ENCODE results near the gene LPIN3. TPM values are rescaled to one million over a fixed set of nuclear protein-coding genes. Genes with fewer than 3 reads are reported as not detected.

The LPIN3 gene
- total RNA-seq, 3 donors from 2014 or later: 0.19 to 0.32 (median 0.20) TPM

DNA sequence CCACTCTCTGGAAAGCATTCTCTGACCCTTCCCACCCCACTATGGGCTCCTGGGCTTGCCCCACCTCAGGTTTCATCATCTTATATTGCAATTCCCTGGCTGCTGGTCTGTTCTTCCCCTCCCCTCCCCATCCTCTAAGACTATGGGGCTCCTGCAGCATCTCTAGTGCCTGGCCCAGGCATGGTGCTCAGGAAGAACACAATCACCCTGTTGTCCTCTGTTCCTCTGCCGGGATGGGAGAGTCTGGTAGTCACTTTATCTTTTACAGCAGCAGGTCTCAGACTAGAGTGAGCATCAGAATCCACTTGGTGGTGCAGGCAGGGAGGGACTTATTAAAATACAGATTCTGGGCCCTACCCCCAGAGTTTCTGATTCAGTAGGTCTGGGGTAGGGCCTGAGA lies 5.0 kb upstream of the LPIN3 start:
- no peak for ATAC-seq
- Mint-ChIP-seq H3K4me1 (ENCODE audit: low read depth) (peaks cover 9% of the 10 kb centered on the region), H3K27me3 (ENCODE audit: low read depth) (peaks cover 4% of the 10 kb centered on the region), H3K36me3 (ENCODE audit: insufficient read depth) (no peaks in the 10 kb centered on the region), H3K4me3 (no peak overlapping the region), H3K9me3 (no peaks in the 10 kb centered on the region)
- no peak for DNase-seq

DNA sequence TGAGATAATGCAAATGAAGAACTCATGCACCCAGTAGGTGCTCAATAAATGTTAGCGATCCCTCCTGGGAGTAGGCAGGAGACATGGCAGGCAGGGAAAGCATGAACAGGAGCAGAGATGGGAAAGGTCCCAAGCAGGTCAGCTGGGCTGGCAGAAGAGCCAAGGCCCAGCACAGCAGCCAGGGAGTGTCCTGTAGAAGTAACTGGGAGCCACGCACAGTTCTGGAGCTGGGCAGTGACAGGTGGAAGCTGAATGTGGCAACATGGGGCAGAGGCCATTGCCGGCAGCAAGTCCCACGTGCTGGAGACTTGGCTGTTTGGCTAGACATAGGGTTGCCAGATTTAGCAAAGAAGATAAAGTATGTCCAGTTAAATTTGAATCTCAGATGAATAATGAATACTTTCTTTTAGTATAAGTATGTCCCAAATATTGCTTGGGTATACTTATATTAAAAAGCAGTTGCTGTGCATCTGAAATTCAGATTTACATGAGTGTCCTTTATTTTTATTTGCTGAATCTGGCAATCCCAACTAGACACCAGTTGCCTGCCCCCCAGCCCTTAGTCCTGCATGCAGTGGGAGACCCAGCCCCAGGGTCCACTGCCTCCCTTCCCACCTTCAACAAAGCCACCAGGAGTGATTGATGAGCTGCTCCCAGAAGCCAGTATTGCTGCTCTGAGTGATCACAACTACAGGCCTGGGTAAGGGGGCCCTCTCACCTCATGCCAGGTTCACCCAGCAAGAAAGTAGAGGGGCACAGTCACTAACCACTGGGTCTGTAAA lies 3.7 kb upstream of the LPIN3 start:
- no peaks in the 10 kb centered on the region for H3K9me3 Mint-ChIP-seq
- H3K36me3 Mint-ChIP-seq (ENCODE audit: insufficient read depth): no peaks in the 10 kb centered on the region
- no peak overlapping the region for H3K4me3 Mint-ChIP-seq
- H3K27me3 Mint-ChIP-seq (ENCODE audit: low read depth): peaks cover 4% of the 10 kb centered on the region
- ATAC-seq (no peak), DNase-seq (no peak)
- H3K4me1 Mint-ChIP-seq (ENCODE audit: low read depth): peaks cover 9% of the 10 kb centered on the region

DNA sequence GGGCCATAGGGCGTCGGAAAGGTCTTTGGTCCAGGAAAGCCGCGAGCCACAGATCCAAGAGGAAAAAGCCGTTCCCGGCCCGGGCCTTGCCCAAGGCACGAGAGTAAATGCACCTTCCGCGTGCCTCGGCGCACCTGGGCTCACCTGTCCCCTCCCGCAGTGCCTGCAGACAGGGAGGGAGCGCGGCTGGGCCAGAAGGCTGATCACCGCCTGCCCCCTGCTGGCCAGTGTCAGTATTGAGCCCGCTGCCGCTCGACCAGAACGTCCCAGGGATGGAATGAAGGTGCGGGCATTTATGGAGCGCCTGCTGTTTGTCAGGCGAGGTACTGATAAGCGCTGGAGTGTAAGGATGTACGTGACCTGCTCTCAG lies 679 bp upstream of the LPIN3 start:
- Mint-ChIP-seq H3K36me3 (ENCODE audit: insufficient read depth) (no peaks in the 10 kb centered on the region), H3K4me3 (peak overlapping the region; percentile 73), H3K4me1 (ENCODE audit: low read depth) (peaks cover 9% of the 10 kb centered on the region), H3K27me3 (ENCODE audit: low read depth) (peaks cover 4% of the 10 kb centered on the region), H3K9me3 (no peaks in the 10 kb centered on the region)
- DNase-seq: peak; percentile 86
- ATAC-seq: peak; percentile 93

DNA sequence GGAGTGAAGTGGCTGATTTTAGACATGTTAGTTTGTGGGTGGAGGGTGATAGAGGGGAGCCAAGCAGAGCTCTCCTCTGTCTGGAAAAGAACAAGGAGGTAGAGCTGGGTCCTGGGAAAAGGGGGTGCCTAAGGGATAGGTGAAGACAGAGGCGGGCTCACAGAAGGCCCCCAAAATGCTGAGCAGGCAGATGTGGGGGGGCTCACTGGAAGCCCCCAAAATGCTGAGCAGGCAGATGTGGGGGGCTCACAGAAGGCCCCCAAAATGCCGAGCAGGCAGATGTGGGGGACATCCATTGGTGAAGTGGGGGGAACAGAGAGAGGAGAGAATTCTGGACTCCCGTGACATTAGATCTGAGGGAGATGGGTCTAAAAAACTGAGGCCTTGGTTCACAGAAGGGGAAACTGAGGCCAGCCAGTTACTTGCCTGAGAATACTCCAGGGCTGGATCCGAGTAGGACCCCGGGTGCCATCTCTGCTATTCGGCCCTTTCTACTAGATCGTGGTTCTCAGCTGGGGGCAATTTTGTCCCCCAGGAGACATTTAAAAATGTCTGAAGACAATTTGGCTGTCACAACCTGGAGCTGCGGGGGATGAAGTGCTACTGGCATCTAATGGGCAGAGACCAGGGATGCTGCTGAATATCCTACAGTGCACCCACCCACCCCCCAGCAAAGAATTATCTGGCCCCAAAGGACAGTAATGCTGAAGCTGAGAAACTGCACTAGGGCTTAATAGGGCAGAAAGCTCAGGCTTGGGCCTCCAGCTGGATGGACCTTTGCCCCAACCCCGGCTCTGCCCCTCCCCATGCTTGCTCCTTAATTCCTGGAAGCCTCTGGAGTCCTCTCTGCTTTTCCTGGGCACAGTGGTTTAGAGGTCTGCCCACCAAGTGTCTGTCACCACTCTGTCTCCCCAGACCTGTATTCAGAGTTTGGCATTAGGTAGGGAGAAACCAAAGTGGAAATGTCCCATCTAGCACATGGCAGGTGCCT lies 2.1 kb downstream of the LPIN3 start:
- Mint-ChIP-seq H3K4me1 (ENCODE audit: low read depth) (peaks cover 9% of the 10 kb centered on the region), H3K36me3 (ENCODE audit: insufficient read depth) (no peaks in the 10 kb centered on the region), H3K27me3 (ENCODE audit: low read depth) (peaks cover 4% of the 10 kb centered on the region), H3K9me3 (no peaks in the 10 kb centered on the region), H3K4me3 (no peak overlapping the region)
- ATAC-seq (no peak), DNase-seq (no peak)

DNA sequence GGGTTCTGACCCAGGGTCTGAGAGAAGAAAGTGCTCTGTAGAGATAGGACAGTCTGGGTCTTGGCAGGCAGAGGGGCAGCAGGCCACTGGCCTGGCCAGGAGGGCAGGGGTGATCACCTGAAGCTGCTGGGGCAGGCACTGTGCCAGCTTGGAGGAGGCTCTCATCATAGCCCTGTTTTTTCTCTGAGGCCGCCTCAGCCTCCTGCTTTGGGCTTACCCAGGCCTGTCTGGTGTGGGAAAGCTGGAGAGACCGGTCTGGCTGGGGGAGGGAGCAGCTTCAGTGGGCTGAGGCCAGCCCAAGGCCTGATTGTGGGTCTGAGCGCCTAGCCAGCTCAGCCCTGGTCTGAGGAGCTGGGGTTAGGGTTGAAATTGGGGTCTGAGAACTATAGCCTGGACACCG lies 3.9 kb downstream of the LPIN3 start:
- no peak overlapping the region for H3K4me3 Mint-ChIP-seq

DNA sequence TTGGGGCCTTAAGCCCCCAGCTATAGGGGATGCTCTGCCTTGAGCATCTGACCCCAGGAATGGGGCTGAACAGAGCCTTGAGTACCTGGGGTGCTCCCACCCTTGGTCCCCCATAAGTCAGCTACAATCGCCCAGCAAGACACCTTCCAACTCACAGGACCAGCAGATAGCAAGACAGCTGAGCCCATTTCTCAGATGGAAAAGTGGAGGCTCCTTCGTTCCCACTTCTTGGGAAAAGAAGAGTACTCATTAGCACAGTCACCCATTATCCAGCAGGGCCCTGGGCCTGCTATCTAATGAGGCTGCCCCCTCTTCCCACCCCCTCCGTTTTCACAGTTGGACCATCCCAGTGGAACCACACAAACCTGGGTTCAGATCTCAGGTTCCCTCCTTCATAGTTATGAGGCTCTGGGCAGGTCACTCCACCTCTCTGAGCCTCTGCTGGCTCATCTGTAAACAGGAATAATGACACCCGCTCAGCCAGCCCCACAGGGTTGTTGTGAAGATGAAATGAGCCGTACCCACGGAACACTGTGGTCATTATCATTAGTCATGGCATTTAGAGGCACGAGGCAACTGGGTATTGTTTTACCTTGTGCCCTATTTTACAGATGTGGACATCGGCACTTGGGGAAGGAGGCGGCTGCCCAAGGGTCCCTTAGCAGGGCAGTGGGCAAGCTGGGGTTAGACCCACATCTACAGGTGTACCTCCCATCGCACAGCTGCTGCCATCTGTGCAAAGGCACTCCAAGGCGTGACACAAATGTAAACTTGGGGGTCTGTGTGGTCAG lies 4.5 kb downstream of the LPIN3 start:
- no peaks in the 10 kb centered on the region for H3K36me3 Mint-ChIP-seq (ENCODE audit: insufficient read depth)
- peaks cover 4% of the 10 kb centered on the region for H3K4me1 Mint-ChIP-seq (ENCODE audit: low read depth)
- no peaks in the 10 kb centered on the region for H3K27me3 Mint-ChIP-seq (ENCODE audit: low read depth)
- no peak overlapping the region for H3K4me3 Mint-ChIP-seq
- no peaks in the 10 kb centered on the region for H3K9me3 Mint-ChIP-seq
- no peak for DNase-seq
- ATAC-seq: no peak

More for the DNA sequence above, 3.9 kb downstream of the LPIN3 start:
- H3K27me3 Mint-ChIP-seq (ENCODE audit: low read depth): peaks cover 3% of the 10 kb centered on the region
- peaks cover 9% of the 10 kb centered on the region for H3K4me1 Mint-ChIP-seq (ENCODE audit: low read depth)
- H3K36me3 Mint-ChIP-seq (ENCODE audit: insufficient read depth): no peaks in the 10 kb centered on the region
- H3K9me3 Mint-ChIP-seq: no peaks in the 10 kb centered on the region
- DNase-seq: no peak
- ATAC-seq: no peak

DNA sequence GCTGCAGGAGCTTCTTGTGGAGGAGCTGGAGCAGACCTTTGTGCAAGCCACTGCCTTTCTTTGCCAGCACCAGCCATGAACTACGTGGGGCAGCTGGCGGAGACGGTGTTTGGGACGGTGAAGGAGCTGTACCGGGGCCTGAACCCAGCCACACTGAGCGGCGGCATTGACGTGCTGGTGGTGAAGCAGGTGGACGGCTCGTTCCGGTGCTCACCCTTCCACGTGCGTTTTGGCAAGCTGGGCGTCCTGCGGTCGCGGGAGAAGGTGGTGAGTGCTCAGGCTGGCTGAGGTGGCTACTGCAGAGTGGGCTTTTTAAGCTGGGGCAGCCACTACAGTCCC lies 5.1 kb downstream of the LPIN3 start:
- ATAC-seq (no peak), DNase-seq (no peak)
- H3K36me3 Mint-ChIP-seq (ENCODE audit: insufficient read depth): no peaks in the 10 kb centered on the region
- H3K4me1 Mint-ChIP-seq (ENCODE audit: low read depth): no peaks in the 10 kb centered on the region
- no peak overlapping the region for H3K4me3 Mint-ChIP-seq
- no peaks in the 10 kb centered on the region for H3K9me3 Mint-ChIP-seq
- H3K27me3 Mint-ChIP-seq (ENCODE audit: low read depth): no peaks in the 10 kb centered on the region

DNA sequence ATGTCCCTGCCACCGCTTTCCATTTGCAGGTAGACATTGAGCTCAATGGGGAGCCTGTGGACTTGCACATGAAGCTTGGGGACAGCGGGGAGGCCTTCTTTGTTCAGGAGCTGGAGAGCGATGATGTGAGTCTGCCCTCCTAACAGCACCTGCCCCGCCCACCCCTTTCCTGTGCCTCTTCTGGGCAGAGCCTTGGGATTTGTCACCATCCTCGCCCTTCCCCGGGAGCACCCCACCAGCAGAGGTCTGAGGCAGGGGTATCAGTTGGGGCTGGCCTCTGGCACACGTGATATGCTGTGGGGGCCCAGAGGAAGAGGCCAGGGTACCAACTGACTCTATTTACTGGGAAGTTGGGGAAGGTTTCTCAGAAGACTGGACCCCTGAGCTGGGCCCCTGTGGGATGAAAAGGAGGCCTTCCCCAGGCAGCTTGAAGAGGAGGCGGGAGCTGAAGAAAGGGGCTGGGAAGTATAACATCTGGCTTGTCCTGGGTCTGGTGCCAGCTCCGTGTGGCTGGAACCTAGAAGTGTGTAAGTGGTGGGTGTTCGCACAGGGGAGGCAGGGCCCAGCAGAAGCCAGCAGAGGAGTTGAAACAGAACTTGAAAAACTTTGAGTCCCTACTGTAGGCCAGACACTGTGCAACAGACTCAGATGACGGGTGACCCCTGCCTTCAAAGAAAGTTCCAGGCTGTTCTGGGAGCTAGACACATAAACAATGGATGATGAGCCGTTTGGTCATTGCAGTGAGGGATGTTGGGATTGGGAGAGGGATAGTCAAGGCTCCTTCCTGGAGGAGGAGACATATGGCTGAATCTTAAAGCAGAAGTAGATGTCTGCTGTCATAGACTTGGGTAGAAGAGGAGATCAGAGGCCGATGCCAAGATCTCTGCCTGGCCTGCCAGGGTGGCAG lies 7.2 kb downstream of the LPIN3 start:
- Mint-ChIP-seq H3K27me3 (ENCODE audit: low read depth) (no peaks in the 10 kb centered on the region), H3K9me3 (no peaks in the 10 kb centered on the region), H3K4me1 (ENCODE audit: low read depth) (no peaks in the 10 kb centered on the region), H3K4me3 (no peak overlapping the region), H3K36me3 (ENCODE audit: insufficient read depth) (no peaks in the 10 kb centered on the region)
- no peak for ATAC-seq
- DNase-seq: no peak

DNA sequence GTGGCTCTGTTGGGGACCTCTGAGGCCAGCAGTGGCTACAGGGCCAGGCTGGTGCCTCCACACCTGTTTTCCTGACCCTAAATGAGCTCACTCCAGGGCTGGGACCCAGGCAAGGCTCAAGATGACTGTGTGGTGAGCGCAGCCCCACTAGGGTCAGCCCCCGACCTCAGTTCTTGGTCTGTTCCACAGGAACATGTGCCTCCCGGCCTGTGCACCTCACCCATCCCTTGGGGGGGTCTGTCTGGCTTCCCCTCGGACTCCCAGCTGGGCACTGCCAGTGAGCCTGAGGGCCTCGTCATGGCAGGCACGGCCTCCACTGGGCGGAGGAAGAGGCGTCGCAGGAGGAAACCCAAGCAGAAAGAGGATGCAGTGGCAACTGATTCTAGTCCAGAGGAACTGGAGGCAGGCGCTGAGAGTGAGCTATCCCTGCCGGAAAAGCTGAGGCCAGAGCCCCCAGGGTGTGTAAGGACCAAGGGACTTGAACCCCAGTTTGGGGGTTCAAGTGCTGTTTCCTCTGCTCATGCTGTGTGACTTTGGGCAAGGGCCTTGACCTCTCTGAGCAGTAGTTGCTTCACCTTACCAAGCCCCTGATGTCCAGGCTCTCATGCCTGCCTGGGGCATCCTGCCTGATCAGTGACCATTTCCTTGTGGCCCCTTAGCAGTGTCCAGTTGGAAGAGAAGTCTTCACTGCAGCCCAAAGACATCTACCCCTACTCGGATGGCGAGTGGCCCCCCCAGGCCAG lies 8.0 kb downstream of the LPIN3 start:
- Mint-ChIP-seq H3K27me3 (ENCODE audit: low read depth) (no peaks in the 10 kb centered on the region), H3K9me3 (no peaks in the 10 kb centered on the region), H3K36me3 (ENCODE audit: insufficient read depth) (no peaks in the 10 kb centered on the region), H3K4me1 (ENCODE audit: low read depth) (no peaks in the 10 kb centered on the region), H3K4me3 (no peak overlapping the region)
- DNase-seq (no peak), ATAC-seq (no peak)

DNA sequence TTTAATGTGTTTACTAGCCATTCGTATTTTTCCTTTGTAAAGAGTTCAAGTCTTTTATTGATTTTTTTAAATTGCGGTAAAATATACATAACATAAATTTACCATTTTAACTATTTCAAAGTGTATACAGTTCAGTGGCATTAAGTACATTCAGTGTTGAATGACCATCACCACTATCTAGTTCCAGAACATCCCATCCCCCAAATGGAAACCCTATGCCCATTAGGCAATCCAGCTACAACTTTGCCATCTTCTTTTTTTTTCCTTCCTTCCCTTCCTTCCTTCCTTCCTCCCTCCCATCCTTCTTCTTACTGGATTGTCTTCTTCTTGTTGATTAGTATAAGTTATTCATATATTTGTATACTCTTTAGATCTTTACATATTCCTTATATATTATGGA lies 8.6 kb downstream of the LPIN3 start:
- no peaks in the 10 kb centered on the region for H3K9me3 Mint-ChIP-seq
- no peak overlapping the region for H3K4me3 Mint-ChIP-seq
- no peak for DNase-seq
- H3K4me1 Mint-ChIP-seq (ENCODE audit: low read depth): no peaks in the 10 kb centered on the region
- H3K27me3 Mint-ChIP-seq (ENCODE audit: low read depth): no peaks in the 10 kb centered on the region
- no peak for ATAC-seq
- H3K36me3 Mint-ChIP-seq (ENCODE audit: insufficient read depth): no peaks in the 10 kb centered on the region

DNA sequence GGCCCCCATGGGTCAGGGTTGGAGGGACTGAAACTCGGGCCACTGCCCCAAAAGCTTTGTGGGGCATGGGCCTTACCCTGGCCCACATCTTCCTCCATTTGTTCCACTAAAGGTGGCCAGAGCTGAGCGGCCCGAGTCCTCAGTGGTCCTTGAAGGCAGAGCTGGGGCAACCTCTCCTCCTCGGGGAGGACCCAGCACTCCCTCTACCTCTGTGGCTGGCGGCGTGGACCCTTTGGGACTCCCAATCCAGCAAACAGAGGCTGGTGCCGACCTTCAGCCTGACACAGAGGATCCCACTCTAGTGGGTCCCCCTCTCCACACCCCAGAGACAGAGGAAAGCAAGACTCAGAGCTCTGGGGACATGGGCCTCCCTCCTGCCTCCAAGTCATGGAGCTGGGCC lies 9.3 kb downstream of the LPIN3 start:
- H3K4me3 Mint-ChIP-seq: no peak overlapping the region

DNA sequence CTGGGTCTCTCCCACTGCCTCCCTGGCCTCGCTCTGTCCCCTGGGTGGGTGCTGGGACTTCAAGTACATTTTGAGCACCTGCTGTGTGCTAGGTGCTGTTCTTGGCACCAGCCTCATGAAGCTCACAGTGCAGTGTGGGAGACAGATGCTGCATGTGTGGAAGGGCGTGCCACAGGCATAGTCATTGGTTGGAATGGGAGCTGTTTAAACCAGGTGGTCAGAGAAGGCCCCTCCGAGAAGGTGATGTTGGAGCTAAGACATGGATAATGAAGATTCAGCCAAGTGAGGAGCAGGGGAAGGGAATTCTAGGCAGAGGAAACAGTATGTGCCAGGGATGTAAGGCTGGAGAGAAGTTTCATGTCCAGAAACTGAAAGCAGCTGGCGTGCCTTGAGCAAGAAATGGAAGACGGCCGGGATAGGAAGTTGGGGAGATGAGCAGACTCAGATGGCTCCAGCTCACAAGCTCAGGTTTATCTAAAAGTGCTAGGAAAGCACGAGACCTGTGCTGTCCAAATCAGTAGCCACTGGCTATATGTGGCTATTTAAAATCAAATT lies 9.9 kb downstream of the LPIN3 start:
- Mint-ChIP-seq H3K4me1 (ENCODE audit: low read depth) (no peaks in the 10 kb centered on the region), H3K27me3 (ENCODE audit: low read depth) (no peaks in the 10 kb centered on the region), H3K4me3 (no peak overlapping the region), H3K36me3 (ENCODE audit: insufficient read depth) (no peaks in the 10 kb centered on the region), H3K9me3 (no peaks in the 10 kb centered on the region)
- DNase-seq: no peak
- no peak for ATAC-seq

More for the DNA sequence above, 9.3 kb downstream of the LPIN3 start:
- no peaks in the 10 kb centered on the region for H3K4me1 Mint-ChIP-seq (ENCODE audit: low read depth)
- no peaks in the 10 kb centered on the region for H3K27me3 Mint-ChIP-seq (ENCODE audit: low read depth)
- no peaks in the 10 kb centered on the region for H3K36me3 Mint-ChIP-seq (ENCODE audit: insufficient read depth)
- no peaks in the 10 kb centered on the region for H3K9me3 Mint-ChIP-seq
- no peak for DNase-seq
- ATAC-seq: no peak

DNA sequence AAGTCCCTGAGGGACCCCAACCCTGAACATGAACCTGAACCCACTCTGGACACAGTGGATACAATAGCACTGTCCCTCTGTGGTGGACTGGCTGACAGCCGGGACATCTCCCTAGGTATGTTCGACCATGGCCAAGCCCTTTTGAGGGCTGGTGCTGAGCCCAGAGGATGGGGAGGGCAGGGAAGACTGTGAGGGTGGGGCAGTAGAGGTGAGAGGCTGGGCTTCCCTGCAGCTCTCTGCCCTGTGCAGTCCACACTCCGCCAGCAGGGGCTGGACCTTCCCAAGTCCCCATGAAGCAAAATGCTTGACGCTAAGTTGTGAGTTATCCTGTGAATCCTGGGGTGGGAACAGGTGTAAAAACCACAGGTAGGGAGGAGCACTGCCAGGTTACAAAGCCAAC lies 11.5 kb downstream of the LPIN3 start:
- DNase-seq: no peak
- Mint-ChIP-seq H3K4me1 (ENCODE audit: low read depth) (no peaks in the 10 kb centered on the region), H3K4me3 (no peak overlapping the region), H3K9me3 (no peaks in the 10 kb centered on the region), H3K27me3 (ENCODE audit: low read depth) (no peaks in the 10 kb centered on the region), H3K36me3 (ENCODE audit: insufficient read depth) (no peaks in the 10 kb centered on the region)
- ATAC-seq: no peak

Measured in activated T-cell treated with anti-CD3 and anti-CD28 coated beads, Interleukin-2, amount 50 U/mL, for 4 hours (primary cell).